HUES6 (cell line): ENCODE results near the gene CALHM6.
"Not testable (repeated sequence)": the region's sequence is repeated elsewhere in the genome, so short reads cannot be mapped to it uniquely, and the experiment has no call there.

Source experiments
- H3K27ac ChIP-seq: 2 replicates; pipeline ENCODE4 v1.7.0; 2013; ENCODE audit warnings: low read depth, mild to moderate bottlenecking, low read length, inconsistent platforms
- H3K27me3 ChIP-seq: 2 replicates; pipeline ENCODE4 v1.6.1; 2013; ENCODE audit warnings: low read length; ENCODE audit not compliant: control insufficient read depth, insufficient read depth
- H3K36me3 ChIP-seq: 2 replicates; pipeline ENCODE4 v1.6.1; 2013; ENCODE audit warnings: low read length; ENCODE audit not compliant: control insufficient read depth, insufficient read depth
- H3K4me1 ChIP-seq: 2 replicates; pipeline ENCODE4 v1.6.1; 2013; ENCODE audit warnings: low read length; ENCODE audit not compliant: control insufficient read depth, insufficient read depth
- H3K4me3 ChIP-seq: 2 replicates; pipeline ENCODE4 v1.5.1; 2013; ENCODE audit warnings: low read depth, low read length
- H3K9ac ChIP-seq: one replicate; pipeline ENCODE4 v1.6.1; 2013; ENCODE audit warnings: mild to moderate bottlenecking, low read length
- H3K9me3 ChIP-seq: 2 replicates; pipeline ENCODE4 v1.6.1; 2013; ENCODE audit warnings: low read depth, low read length; ENCODE audit not compliant: control insufficient read depth, insufficient read depth

CALHM6 gene

GRCh38 chr6:116482780-116483179 lies 21.6 kb downstream of the CALHM6 start:
- Histone ChIP-seq H3K4me1 (no peaks in the 10 kb centered on the region), H3K9ac (no peak overlapping the region), H3K9me3 (no peaks in the 10 kb centered on the region), H3K36me3 (no peaks in the 10 kb centered on the region), H3K27me3 (no peaks in the 10 kb centered on the region), H3K4me3 (no peak overlapping the region), H3K27ac (no peak overlapping the region)

- no peaks in the 10 kb centered on the region for H3K36me3 ChIP-seq
- no peaks in the 10 kb centered on the region for H3K4me1 ChIP-seq
- H3K9ac ChIP-seq = no peak overlapping the region
- H3K9me3 ChIP-seq = no peaks in the 10 kb centered on the region
- H3K27me3 ChIP-seq = no peaks in the 10 kb centered on the region
- no peak overlapping the region for H3K4me3 ChIP-seq
- H3K27ac ChIP-seq = no peak overlapping the region
These were observed 22.4 kb downstream of the CALHM6 start for GRCh38 chr6:116483616-116484015.

GRCh38 chr6:116485559-116486184 lies 24.5 kb downstream of the CALHM6 start:
- no peaks in the 10 kb centered on the region for H3K36me3 ChIP-seq
- no peak overlapping the region for H3K9ac ChIP-seq
- H3K27me3 ChIP-seq = no peaks in the 10 kb centered on the region
- no peaks in the 10 kb centered on the region for H3K4me1 ChIP-seq
- H3K27ac ChIP-seq = no peak overlapping the region
- no peak overlapping the region for H3K4me3 ChIP-seq
- H3K9me3 ChIP-seq = no peaks in the 10 kb centered on the region

- H3K27ac ChIP-seq = no peak overlapping the region
- no peak overlapping the region for H3K4me3 ChIP-seq
- no peaks in the 10 kb centered on the region for H3K4me1 ChIP-seq
- H3K9ac ChIP-seq = no peak overlapping the region
- H3K27me3 ChIP-seq = no peaks in the 10 kb centered on the region
- H3K36me3 ChIP-seq = no peaks in the 10 kb centered on the region
- H3K9me3 ChIP-seq = no peaks in the 10 kb centered on the region
These were observed 30.6 kb downstream of the CALHM6 start for GRCh38 chr6:116491610-116492330.

- Histone ChIP-seq H3K9me3 (no peaks in the 10 kb centered on the region), H3K4me3 (no peak overlapping the region), H3K4me1 (no peaks in the 10 kb centered on the region), H3K36me3 (no peaks in the 10 kb centered on the region), H3K27ac (no peak overlapping the region), H3K27me3 (no peaks in the 10 kb centered on the region), H3K9ac (no peak overlapping the region)
These were observed 31.3 kb downstream of the CALHM6 start for GRCh38 chr6:116492331-116493067.

- not testable (repeated sequence) for H3K4me1 ChIP-seq, H3K27me3 ChIP-seq, H3K27ac ChIP-seq, H3K9ac ChIP-seq, H3K36me3 ChIP-seq, H3K9me3 ChIP-seq, H3K4me3 ChIP-seq
These were observed 34.0 kb downstream of the CALHM6 start for GRCh38 chr6:116495161-116495560.

GRCh38 chr6:116497113-116497676 lies 36.0 kb downstream of the CALHM6 start:
- H3K27ac ChIP-seq = no peak overlapping the region
- no peaks in the 10 kb centered on the region for H3K27me3 ChIP-seq
- no peaks in the 10 kb centered on the region for H3K9me3 ChIP-seq
- H3K36me3 ChIP-seq = no peaks in the 10 kb centered on the region
- no peak overlapping the region for H3K4me3 ChIP-seq
- H3K9ac ChIP-seq = no peak overlapping the region
- peaks cover 8% of the 10 kb centered on the region; the same call in 1 of the 2 replicates for H3K4me1 ChIP-seq

- Histone ChIP-seq H3K9ac (no peak overlapping the region), H3K36me3 (no peaks in the 10 kb centered on the region), H3K4me1 (peaks cover 8% of the 10 kb centered on the region; the same call in 1 of the 2 replicates), H3K27me3 (no peaks in the 10 kb centered on the region), H3K4me3 (no peak overlapping the region), H3K9me3 (no peaks in the 10 kb centered on the region), H3K27ac (no peak overlapping the region)
These were observed 39.8 kb downstream of the CALHM6 start for GRCh38 chr6:116500969-116501433.

GRCh38 chr6:116507324-116507723 lies 46.1 kb downstream of the CALHM6 start:
- Histone ChIP-seq H3K27me3 (no peaks in the 10 kb centered on the region), H3K4me1 (peaks cover 10% of the 10 kb centered on the region), H3K9ac (no peak overlapping the region), H3K4me3 (no peak overlapping the region), H3K36me3 (no peaks in the 10 kb centered on the region), H3K9me3 (no peaks in the 10 kb centered on the region), H3K27ac (no peak overlapping the region)

GRCh38 chr6:116508527-116508926 lies 47.4 kb downstream of the CALHM6 start:
- H3K9ac ChIP-seq = no peak overlapping the region
- H3K27ac ChIP-seq = no peak overlapping the region
- H3K27me3 ChIP-seq = no peaks in the 10 kb centered on the region
- no peak overlapping the region for H3K4me3 ChIP-seq
- H3K36me3 ChIP-seq = no peaks in the 10 kb centered on the region
- H3K4me1 ChIP-seq = peaks cover 10% of the 10 kb centered on the region
- H3K9me3 ChIP-seq = no peaks in the 10 kb centered on the region
